ENCODE results near the gene AKAP9. TPM values are rescaled to one million over a fixed set of nuclear protein-coding genes. Genes with fewer than 3 reads are reported as not detected.
"Not testable (repeated sequence)": the region's sequence is repeated elsewhere in the genome, so short reads cannot be mapped to it uniquely, and the experiment has no call there.

The AKAP9 gene
- total RNA-seq, 6 experiments from 2014 or later: 30.9 to 63.7 (median 40.5) TPM

DNA sequence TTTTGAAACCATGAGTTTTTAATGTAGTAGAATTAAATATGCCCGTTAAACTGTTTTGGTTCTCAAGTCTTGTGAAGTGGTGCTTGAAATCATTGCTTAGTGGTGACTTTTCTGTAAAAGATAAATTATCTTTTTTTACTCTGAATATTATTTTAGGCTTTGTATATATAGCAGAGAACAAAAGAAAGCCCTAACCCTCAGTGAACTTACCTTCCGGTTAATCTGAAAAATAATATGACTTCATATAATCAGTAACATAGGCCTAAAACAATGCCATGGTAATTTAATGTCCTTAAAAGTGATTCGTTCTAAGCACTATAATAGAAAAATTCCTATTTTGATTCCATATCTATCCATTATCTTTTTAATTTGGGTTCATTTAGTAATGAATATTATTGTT is 21.8 kb downstream of the AKAP9 start:
- no peak for DNase-seq
- Histone ChIP-seq H3K27me3 (no peaks in the 10 kb centered on the region), H3K4me3 (no peak overlapping the region), H3K27ac (no peak overlapping the region), H3K9me3 (no peaks in the 10 kb centered on the region), H3K36me3 (no peaks in the 10 kb centered on the region), H3K4me1 (peaks cover 0 to 3% (median 0%) of the 10 kb centered on the region in 4 donors)
- TF ChIP-seq, protein P1, sequence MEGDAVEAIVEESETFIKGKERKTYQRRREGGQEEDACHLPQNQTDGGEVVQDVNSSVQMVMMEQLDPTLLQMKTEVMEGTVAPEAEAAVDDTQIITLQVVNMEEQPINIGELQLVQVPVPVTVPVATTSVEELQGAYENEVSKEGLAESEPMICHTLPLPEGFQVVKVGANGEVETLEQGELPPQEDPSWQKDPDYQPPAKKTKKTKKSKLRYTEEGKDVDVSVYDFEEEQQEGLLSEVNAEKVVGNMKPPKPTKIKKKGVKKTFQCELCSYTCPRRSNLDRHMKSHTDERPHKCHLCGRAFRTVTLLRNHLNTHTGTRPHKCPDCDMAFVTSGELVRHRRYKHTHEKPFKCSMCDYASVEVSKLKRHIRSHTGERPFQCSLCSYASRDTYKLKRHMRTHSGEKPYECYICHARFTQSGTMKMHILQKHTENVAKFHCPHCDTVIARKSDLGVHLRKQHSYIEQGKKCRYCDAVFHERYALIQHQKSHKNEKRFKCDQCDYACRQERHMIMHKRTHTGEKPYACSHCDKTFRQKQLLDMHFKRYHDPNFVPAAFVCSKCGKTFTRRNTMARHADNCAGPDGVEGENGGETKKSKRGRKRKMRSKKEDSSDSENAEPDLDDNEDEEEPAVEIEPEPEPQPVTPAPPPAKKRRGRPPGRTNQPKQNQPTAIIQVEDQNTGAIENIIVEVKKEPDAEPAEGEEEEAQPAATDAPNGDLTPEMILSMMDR (IDR thresholded peaks at IDR 0.05): no peak
- TF ChIP-seq POLR2A (IDR thresholded peaks at IDR 0.05): no peak
- no peak for ATAC-seq
- WGBS (ENCODE audit: insufficient coverage, low coverage, low lambda C conversion rate, missing lambda C conversion rate): 84% methylated on average over 3 of the region's 3 CpGs
- intact Hi-C loops (cut with DNase I): no loop called here

DNA sequence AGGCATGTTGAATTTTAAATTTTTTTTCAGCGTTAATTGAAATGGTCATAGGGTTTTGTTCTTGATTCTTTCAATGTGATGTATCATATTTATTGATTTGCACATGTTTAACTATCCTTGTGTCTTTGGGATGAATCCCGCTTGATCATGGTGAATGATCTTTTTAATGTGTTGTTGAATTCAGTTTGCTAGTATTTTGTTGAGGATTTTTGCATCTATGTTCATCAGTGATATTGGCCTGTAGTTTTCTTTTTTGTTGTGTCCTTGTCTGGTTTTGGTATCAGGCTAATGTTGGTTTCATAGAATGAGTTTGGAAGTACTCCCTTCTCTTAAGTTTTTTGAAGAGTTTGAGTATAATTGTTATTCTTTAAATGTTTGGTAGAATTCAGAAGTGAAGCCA is 26.9 kb downstream of the AKAP9 start:
- H3K36me3 ChIP-seq; DNase-seq; H3K9me3 ChIP-seq; H3K27me3 ChIP-seq; intact Hi-C loops (cut with DNase I); H3K4me1 ChIP-seq; H3K27ac ChIP-seq; H3K4me3 ChIP-seq; ATAC-seq: not testable (repeated sequence)
- WGBS (ENCODE audit: insufficient coverage, low coverage, low lambda C conversion rate, missing lambda C conversion rate): 95% methylated on average over 2 of the region's 2 CpGs

DNA sequence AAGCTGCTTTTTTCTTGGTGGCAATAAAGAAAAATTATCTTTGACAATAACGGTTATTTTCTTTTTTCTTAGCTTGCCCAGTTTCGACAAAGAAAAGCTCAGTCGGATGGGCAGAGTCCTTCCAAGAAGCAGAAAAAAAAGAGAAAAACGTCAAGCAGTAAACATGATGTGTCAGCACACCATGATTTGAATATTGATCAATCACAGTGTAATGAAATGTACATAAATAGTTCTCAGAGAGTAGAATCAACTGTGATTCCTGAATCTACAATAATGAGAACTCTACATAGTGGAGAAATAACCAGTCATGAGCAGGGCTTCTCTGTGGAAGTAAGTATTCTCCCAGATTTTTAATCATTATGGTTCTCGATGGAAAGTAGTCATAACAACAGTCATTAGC is 33.0 kb downstream of the AKAP9 start:
- H3K9me3 ChIP-seq: no peaks in the 10 kb centered on the region
- ATAC-seq: peak in 1 of 4 donors; percentile 61
- WGBS (ENCODE audit: insufficient coverage, low coverage, low lambda C conversion rate, missing lambda C conversion rate): 58% methylated on average over 5 of the region's 5 CpGs
- no peak overlapping the region for H3K27ac ChIP-seq
- DNase-seq: no peak
- TF ChIP-seq POLR2A (IDR thresholded peaks at IDR 0.05): no peak
- TF ChIP-seq, protein P1 (IDR thresholded peaks at IDR 0.05): no peak
- no peak overlapping the region for H3K4me3 ChIP-seq
- no peaks in the 10 kb centered on the region for H3K4me1 ChIP-seq
- intact Hi-C loops (cut with DNase I): no loop called here
- no peaks in the 10 kb centered on the region for H3K27me3 ChIP-seq
- peaks cover 0 to 3% (median 0%) of the 10 kb centered on the region in 4 donors for H3K36me3 ChIP-seq

DNA sequence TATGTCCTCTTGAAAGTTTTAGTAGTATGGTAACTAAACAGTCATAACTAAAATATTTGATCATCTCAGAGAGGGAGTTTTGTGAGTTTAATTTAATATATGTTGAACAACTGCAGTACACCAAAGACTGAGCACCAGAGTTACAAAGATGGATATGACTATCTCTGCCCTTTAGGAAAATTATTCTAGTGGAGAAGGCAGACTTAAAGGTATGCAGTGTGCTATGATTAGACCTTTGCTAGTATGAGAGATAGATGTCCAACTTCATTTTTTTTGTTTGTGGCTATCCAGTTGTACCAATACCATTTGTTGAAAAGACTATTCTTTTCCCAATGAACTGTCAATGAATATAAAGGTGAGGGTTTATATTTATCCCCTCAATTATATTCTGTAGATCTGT is 33.4 kb downstream of the AKAP9 start:
- Histone ChIP-seq H3K27ac (no peak overlapping the region), H3K36me3 (peaks cover 0 to 3% (median 0%) of the 10 kb centered on the region in 4 donors), H3K4me3 (no peak overlapping the region), H3K27me3 (no peaks in the 10 kb centered on the region), H3K9me3 (no peaks in the 10 kb centered on the region), H3K4me1 (no peaks in the 10 kb centered on the region)
- intact Hi-C loops (cut with DNase I): no loop called here
- DNase-seq (no peak), ATAC-seq (no peak)
- TF ChIP-seq, protein P1 (IDR thresholded peaks at IDR 0.05): no peak
- TF ChIP-seq POLR2A (IDR thresholded peaks at IDR 0.05): no peak

DNA sequence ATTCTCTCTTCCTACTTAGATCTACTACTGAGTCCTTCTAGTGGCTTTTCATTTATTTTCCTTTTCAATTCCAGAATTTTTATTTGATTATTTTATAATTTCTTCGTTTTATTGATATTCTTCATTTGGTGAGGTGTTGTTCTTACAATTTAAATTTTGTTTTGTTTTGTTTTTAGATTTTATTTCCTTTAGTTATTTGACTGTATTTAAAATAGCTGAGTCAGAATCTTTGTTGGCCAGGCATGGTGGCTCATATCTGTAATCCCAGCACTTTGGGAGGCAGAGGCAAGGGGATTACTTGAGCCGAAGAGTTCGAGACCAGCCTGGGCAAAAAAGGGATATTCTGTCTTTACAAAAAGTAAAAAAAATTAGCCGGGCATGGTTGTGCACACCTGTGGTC is 36.1 kb downstream of the AKAP9 start:
- no peak overlapping the region for H3K4me3 ChIP-seq
- peaks cover 0 to 3% (median 0%) of the 10 kb centered on the region in 4 donors for H3K36me3 ChIP-seq
- TF ChIP-seq, protein P1 (IDR thresholded peaks at IDR 0.05): no peak
- no peak for TF ChIP-seq POLR2A (IDR thresholded peaks at IDR 0.05)
- no peak for DNase-seq
- ATAC-seq: no peak
- intact Hi-C loops (cut with DNase I): no loop called here
- no peak overlapping the region for H3K27ac ChIP-seq
- H3K9me3 ChIP-seq: no peaks in the 10 kb centered on the region
- WGBS (ENCODE audit: insufficient coverage, low coverage, low lambda C conversion rate, missing lambda C conversion rate): 96% methylated on average over 4 of the region's 4 CpGs
- no peaks in the 10 kb centered on the region for H3K4me1 ChIP-seq
- no peaks in the 10 kb centered on the region for H3K27me3 ChIP-seq
